Iris pigment epithelial cell (primary cell): ENCODE results near the gene PDGFB.
A peak's percentile ranks its signal among the peaks of the same experiment; 100 is the strongest.

Experiments
- DNase-seq: peaks from one replicate; pipeline ENCODE4 v3.0.0-alpha.2; 2011; ENCODE audit warnings: low read depth

The PDGFB gene

DNA sequence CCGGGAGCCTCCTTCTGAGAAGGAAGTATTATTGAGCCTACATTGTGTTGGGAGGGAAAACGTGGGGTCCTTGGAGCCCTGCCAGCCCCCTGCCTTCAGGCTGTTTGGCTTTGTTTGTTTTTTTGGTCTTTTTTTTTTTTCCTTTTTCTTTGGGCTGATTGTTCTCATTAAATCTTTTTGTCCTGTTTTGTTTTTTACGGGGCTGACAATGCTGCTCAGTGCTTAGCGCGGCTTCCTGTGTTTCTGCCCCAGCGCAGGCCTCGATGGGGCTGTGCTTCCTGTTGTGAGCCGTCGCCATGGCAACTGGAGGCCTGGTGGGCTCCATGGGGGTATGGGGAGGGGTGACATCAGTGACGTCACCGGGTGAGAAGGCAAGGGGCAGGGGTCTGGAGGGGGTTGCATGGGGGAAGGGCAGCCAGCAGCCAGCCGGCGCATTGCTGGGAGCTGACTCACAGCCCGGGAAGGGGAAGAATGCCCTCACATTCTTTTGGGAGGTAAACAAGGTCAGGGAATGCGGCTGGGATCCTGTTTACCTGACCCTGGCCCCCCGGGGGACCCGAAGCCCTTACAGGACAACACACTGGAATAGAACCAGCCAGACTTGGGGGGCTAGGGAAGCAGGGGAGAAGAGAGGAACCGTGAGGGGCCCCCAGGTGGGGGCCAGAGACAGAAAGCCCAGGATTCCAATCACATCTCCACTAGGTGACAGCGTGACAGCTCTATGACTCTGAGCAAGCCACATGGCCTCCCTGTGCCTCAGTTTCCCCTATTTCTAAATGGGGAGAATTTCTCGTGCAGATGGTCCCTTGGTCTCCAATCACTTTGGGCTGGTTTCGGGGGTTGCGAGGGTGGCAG, 70.1 kb downstream of the PDGFB start:
- peak; percentile 87 for DNase-seq

DNA sequence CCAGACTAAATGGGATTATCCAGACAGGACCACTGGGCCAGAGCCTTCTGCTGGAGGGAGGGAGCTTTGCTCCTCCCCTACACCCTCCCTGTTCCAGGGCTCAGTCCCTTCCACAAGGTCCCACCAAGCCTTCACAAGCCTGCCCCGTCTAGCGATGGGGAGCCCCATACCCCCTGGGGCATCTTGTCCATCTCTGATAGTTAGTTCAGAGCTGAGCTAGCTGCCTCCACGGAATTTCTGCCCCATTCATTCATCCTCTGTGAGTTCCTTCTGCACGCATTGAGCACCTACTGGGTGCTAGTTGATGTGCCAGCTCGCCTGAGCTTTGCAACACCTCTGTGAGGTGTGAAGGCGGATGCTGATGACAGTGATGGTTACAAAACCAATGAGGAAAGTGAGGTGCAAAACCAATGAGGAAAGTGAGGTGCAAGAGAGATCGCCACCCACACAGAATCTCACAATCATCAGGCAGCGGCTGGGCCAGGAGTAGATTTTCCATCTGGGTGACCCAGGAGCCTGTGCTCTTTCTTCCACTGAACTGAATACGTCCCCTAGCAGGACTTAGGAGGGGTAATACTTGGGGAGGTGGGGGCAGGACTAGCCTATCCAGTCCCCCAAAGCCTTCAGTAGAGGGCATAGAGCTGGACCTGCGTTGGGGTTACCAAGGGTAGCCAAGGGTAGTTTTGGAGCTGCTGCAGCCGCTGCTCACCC, 70.8 kb downstream of the PDGFB start:
- peak; percentile 18 for DNase-seq
